Measurements from ENCODE around the gene DPP6.

DNA sequence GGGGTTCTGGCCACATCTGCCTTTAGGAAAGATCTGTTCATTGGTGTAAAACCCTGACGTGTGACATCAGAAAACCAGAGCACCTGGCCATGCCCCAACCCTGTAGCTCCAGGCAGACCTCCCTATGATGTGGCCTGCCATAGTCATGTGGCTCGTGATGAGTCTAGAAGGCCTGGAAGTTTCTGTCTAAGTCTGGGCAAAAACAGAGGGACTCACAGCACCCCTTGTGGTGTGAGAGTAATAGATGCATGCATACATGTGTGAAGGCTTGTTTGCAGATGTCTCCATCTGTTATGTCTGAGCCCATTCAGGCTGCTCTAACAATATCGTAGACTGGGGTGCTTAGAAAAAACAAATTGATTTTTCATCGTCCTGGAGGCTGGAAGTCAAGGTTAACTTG lies 641.5 kb downstream of the DPP6 start:
- TF ChIP-seq EZH2 (IDR thresholded peaks at IDR 0.05; ENCODE audit: borderline replicate concordance, insufficient read depth, low read depth, low read length, poor library complexity, severe bottlenecking): no peak
- TF ChIP-seq, protein P1, sequence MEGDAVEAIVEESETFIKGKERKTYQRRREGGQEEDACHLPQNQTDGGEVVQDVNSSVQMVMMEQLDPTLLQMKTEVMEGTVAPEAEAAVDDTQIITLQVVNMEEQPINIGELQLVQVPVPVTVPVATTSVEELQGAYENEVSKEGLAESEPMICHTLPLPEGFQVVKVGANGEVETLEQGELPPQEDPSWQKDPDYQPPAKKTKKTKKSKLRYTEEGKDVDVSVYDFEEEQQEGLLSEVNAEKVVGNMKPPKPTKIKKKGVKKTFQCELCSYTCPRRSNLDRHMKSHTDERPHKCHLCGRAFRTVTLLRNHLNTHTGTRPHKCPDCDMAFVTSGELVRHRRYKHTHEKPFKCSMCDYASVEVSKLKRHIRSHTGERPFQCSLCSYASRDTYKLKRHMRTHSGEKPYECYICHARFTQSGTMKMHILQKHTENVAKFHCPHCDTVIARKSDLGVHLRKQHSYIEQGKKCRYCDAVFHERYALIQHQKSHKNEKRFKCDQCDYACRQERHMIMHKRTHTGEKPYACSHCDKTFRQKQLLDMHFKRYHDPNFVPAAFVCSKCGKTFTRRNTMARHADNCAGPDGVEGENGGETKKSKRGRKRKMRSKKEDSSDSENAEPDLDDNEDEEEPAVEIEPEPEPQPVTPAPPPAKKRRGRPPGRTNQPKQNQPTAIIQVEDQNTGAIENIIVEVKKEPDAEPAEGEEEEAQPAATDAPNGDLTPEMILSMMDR (IDR thresholded peaks at IDR 0.05): no peak

Measured in B cell (primary cell).